GM18873 (cell line): ENCODE results near the gene ARMC5.
A peak's percentile ranks its signal among the peaks of the same experiment; 100 is the strongest.

Source experiments
- ATAC-seq: cut with Tn5 transposase; IDR thresholded peaks from one replicate; pipeline ENCODE4 v1.9.1; 2021; ENCODE audit warnings: mild to moderate bottlenecking, moderate library complexity, moderate number of reproducible peaks; ENCODE audit not compliant: unreplicated experiment, low FRiP score

Gene ARMC5

DNA sequence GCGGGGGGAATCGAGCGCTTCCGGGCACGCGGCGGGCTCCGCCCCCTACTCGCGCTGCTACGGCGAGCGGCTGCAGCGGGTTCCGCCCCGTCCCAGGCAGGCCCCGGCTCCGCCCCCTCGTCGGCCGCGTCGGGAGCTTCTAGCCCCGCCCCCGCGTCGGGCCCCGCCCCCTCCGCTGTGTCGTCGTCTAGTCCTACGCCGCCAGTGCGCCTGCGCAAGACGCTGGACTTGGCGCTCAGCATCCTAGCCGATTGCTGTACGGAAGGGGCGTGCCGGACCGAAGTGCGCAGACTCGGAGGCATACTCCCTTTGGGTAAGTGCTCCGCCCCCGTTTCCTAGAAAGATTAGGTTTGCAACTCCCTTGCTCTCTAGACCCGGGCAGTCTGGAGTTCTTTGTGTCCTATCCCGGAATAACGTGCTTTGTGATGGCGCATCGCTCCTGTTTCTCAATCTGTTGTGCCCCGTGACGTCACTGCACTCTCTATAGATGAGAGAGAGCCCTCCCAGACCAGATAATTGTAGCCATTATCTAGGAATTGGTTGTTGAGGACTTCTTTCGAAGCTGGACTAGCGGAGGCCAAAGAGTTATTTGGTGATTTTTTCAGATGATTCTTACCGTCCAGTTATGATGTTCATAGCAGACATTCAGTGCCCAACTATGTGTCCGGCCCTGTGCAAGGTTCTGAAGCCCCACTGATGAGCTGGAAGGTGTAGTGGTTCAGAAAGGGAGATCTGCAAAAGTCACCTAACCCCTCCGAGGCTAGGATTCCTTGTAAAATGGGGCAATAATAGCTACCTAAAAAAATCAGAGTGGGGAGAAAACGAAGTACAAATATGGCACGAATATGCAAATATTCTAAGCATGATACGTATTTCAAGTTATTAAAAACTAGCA lies 633 bp downstream of the ARMC5 start:
- ATAC-seq = peak; percentile 58

GRCh38 chr16:31460582-31461002 lies 1.3 kb downstream of the ARMC5 start:
- no peak for ATAC-seq

DNA sequence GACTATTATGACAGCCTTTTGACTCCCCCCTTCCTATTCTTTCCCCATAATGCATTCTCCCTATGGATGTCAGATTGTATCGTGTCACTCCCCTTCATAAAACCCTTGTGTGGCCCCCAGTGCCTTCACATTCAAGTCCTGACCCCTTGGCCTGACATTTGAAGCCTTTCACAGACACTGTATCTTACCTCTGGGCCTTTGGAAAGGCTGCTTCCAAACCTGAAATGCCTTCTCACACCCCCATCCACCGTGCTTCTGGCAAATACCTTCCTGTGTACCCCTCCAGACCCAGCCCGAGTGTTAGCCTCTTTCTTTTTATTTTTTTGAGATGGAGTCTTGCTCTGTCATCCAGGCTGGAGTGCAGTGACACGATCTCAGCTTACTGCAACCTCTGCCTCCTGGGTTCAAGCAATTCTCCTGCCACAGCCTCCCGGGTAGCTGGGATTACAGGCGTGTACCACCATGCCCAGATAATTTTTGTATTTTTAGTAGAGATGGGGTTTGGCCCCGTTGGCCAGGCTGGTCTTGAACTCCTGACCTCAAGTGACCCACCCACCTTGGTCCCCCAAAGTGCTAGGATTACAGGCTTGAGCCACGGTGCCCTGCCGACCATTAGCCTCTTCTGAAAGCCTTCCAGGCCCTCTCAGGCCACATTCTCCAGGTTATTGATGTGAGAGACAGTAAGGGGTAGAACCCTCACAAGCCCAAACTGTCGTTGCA lies 2.1 kb downstream of the ARMC5 start:
- no peak for ATAC-seq

DNA sequence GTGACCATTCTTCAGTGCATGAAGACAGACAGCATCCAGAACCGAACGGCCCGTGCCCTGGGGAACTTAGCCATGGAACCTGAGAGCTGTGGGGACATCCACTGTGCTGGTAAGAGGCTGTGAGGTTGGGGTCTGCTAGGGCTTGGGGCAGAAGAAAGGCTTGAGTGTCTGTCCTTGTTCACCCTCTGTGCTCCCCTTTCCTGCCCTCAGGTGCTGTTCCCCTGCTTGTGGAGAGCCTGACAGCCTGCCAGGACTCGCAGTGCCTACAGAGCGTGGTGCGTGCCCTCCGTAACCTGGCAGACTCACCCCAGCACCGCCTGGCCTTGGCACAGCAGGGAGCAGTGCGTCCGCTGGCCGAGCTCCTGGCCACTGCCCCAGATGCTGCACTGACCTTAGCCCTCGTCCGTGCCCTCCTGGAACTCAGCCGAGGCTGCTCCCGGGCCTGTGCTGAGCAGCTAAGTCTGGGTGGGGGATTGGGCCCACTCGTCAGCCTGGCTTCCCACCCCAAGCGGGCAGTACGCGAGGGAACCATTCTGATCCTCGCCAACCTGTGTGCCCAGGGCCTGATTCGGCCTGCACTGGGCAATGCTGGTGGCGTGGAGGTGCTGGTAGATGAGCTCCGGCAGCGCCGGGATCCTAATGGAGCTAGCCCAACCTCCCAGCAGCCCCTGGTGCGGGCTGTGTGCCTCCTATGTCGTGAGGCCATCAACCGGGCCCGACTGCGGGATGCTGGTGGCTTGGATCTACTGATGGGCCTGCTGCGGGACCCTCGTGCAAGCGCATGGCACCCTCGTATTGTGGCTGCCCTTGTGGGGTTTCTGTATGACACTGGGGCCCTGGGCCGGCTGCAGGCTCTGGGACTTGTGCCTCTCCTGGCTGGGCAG lies 2.9 kb downstream of the ARMC5 start:
- no peak for ATAC-seq

DNA sequence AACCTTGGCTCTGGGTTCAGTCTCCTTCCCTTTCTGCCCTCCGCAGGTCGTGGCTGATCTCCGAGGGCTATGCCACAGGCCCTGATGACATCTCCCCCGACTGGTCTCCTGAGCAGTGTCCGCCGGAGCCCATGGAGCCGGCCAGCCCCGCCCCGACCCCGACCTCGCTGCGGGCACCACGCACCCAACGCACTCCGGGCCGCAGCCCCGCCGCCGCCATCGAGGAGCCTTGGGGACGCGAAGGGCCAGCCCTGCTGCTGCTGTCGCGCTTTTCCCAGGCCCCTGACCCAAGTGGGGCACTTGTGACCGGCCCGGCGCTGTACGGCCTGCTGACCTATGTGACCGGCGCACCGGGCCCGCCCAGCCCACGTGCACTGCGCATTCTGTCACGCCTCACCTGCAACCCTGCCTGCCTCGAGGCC lies 5.1 kb downstream of the ARMC5 start:
- no peak for ATAC-seq

- no peak for ATAC-seq
Observed at GRCh38 chr16:31464781-31465260, 5.5 kb downstream of the ARMC5 start.

DNA sequence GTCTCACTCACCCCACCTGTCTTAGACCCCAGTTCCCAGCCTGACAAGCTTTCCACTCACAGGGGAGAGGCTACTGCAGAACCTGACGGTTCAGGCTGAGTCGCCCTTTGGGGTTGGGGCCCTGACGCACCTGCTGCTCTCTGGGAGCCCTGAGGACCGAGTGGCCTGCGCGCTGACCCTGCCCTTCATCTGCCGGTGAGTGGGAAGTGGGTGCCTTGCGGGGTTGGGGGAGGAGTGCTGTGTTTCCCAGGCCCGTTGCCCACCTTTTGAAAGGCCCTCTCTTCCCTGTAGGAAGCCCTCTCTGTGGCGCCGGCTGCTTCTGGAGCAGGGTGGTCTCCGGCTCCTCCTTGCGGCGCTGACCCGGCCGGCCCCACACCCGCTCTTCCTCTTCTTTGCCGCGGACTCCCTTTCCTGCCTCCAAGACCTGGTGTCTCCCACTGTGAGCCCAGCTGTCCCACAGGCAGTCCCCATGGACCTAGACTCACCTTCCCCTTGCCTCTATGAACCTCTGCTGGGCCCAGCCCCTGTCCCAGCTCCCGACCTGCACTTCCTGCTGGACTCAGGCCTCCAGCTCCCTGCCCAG lies 6.6 kb downstream of the ARMC5 start:
- no peak for ATAC-seq

- ATAC-seq = no peak
Observed at GRCh38 chr16:31466381-31466841, 7.1 kb downstream of the ARMC5 start.

DNA sequence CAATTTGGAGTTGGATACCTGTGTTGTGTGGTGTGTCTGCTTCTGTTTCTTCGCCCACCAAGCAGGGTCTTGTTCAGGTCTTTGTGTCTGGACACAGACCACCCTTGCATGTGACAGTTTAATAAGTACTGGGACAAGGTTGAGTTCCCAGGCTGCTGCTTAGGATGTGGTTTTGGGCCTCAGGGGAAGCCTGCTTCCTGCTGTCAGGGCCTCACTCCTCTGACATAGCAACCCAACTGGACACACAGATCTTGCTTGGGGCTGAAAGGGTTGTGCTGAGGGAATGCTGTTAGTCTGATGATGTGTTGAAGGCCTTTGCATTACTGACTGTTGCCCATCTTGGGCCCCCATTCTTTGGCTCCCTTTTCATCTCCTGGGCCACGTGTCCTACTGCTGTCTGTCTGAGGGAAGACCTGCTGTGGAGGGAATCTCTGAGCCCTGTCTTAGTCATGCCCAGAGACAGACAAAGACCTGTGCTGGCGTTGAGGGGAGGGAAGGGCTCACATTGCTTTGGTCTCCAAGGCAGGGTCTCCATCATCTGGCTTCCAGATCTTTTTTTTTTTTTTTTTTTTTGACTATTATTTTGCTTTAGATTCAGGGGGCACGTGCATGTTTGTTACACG lies 8.0 kb downstream of the ARMC5 start:
- no peak for ATAC-seq

DNA sequence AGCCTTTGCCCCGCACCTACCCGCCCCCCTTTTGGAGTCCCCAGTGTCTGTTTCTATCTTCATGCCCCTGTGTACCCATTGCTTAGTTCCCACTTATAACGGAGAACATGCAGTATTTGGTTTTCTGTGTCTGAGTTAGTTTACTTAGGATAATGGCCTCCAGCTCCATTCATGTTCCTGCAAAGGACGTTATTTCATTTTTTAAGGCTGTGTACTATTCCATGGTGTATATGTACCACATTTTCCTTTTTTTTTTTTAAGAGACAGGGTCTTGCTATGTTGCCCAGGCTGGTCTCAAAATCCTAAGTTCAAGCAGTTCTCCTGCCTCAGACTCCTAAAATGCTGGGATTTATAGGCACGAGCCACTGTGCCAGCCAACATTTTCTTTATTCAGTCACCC lies 8.6 kb downstream of the ARMC5 start:
- no peak for ATAC-seq

- ATAC-seq = no peak
Observed at GRCh38 chr16:31470615-31471014, 11.3 kb downstream of the ARMC5 start.

- ATAC-seq = no peak
Observed at GRCh38 chr16:31471241-31471874, 12.1 kb downstream of the ARMC5 start.

GRCh38 chr16:31471875-31472708 lies 12.8 kb downstream of the ARMC5 start, which contains the start of gene TGFB1I1:
TGFB1I1 (plus strand) TSS chr16:31472152; CDS start chr16:31472189, 37 bp downstream.
- ATAC-seq = no peak

DNA sequence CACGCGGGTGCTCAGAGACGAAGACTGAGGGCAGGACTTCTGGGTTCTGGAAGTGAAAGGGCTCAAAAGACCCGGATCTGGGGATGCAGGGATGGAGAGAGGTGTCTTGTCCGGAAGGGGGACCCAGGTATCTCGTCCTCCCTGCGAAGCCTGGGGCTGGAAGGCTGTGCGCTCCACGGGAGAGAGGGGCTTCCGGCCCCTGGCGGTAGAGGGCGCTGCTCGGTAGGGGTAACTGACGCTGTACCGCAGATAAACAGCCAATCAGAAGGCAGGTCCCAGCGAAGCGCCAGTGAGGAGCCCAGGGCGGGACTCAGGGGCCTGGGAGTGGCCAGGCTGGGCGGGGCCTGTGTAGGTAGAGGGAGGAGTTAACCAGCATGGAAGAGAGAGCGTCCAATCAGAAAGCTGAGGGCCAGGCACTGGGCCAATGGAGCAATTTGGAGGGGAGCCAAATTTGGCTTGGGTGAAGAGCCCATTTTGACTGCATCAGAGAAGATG lies 13.5 kb downstream of the ARMC5 start:
- no peak for ATAC-seq

GRCh38 chr16:31473264-31473984 lies 14.1 kb downstream of the ARMC5 start:
- ATAC-seq = no peak

- no peak for ATAC-seq
Observed at GRCh38 chr16:31474173-31474714, 14.9 kb downstream of the ARMC5 start.
